HG03108 (cell line): ENCODE results near the gene DNAJB11.
A peak's percentile ranks its signal among the peaks of the same experiment; 100 is the strongest.

Experiments used
- ATAC-seq: cut with Tn5 transposase; IDR thresholded peaks from one replicate; pipeline ENCODE4 v1.9.1; 2021; ENCODE audit warnings: moderate library complexity; ENCODE audit not compliant: unreplicated experiment

DNAJB11 gene

GRCh38 chr3:186594591-186595113, 24.1 kb downstream of the DNAJB11 start:
- no peak for ATAC-seq

- ATAC-seq = no peak
Measured at GRCh38 chr3:186596568-186597287, 26.2 kb downstream of the DNAJB11 start.

- no peak for ATAC-seq
Measured at GRCh38 chr3:186598108-186598784, 27.7 kb downstream of the DNAJB11 start.

GRCh38 chr3:186598794-186599141, 28.2 kb downstream of the DNAJB11 start:
- ATAC-seq = no peak

- no peak for ATAC-seq
Measured at GRCh38 chr3:186599142-186599784, 28.7 kb downstream of the DNAJB11 start.

- no peak for ATAC-seq
Measured at GRCh38 chr3:186599785-186600166, 29.3 kb downstream of the DNAJB11 start.

- no peak for ATAC-seq
Measured at GRCh38 chr3:186600896-186601295, 30.4 kb downstream of the DNAJB11 start.

GRCh38 chr3:186603159-186603558, 32.6 kb downstream of the DNAJB11 start:
- ATAC-seq = no peak

GRCh38 chr3:186605078-186605477, 34.6 kb downstream of the DNAJB11 start:
- no peak for ATAC-seq

GRCh38 chr3:186605561-186606545, 35.3 kb downstream of the DNAJB11 start:
- ATAC-seq = no peak

- no peak for ATAC-seq
Measured at GRCh38 chr3:186608624-186609215, 38.2 kb downstream of the DNAJB11 start.

GRCh38 chr3:186609247-186609868, 38.8 kb downstream of the DNAJB11 start:
- ATAC-seq = no peak

GRCh38 chr3:186612065-186612464, 41.5 kb downstream of the DNAJB11 start:
- no peak for ATAC-seq

GRCh38 chr3:186612721-186613636, 42.5 kb downstream of the DNAJB11 start, which contains the start of gene AHSG:
Gene AHSG (plus strand): TSS chr3:186613060. CDS start chr3:186613142, 82 bp downstream.
- ATAC-seq = no peak

- no peak for ATAC-seq
Measured at GRCh38 chr3:186613637-186614265, 43.2 kb downstream of the DNAJB11 start.

GRCh38 chr3:186614266-186614596, 43.7 kb downstream of the DNAJB11 start:
- ATAC-seq = no peak

- peak; percentile 54 for ATAC-seq
Measured at GRCh38 chr3:186614597-186615483, 44.3 kb downstream of the DNAJB11 start.

GRCh38 chr3:186616299-186616617, 45.7 kb downstream of the DNAJB11 start:
- ATAC-seq = no peak
